ENCODE measurements around the gene TMEM198. TPM values are rescaled to one million over a fixed set of nuclear protein-coding genes. Genes with fewer than 3 reads are reported as not detected.

TMEM198 gene
- total and polyA plus RNA-seq, 2 experiments from 2014 or later = 8.0 to 10.4 TPM

GRCh38 chr2:219498280-219499057, 45.4 kb upstream of the TMEM198 start, which contains the start of gene GMPPA:
Gene GMPPA (plus strand): TSS chr2:219498891. CDS start chr2:219499976, 1,085 bp downstream.
- no peaks in the 10 kb centered on the region for H3K9me2 ChIP-seq (replicated peaks; ENCODE audit: insufficient read depth)
- peaks cover 12% of the 10 kb centered on the region for H3K79me2 ChIP-seq
- H3K27me3 ChIP-seq = peaks cover 40% of the 10 kb centered on the region
- H3K4me3 ChIP-seq = peak within 1 kb of the TSS; percentile 31
- H3K36me3 ChIP-seq (replicated peaks; ENCODE audit: insufficient read depth, low read depth) = no peaks in the 10 kb centered on the region
- no peaks in the 10 kb centered on the region for H3K9me3 ChIP-seq (ENCODE audit: low read depth)
- WGBS (ENCODE audit: low lambda C conversion rate, missing lambda C conversion rate) = under 1% methylated on average over 45 of the region's 49 CpGs
- no peaks in the 10 kb centered on the region for H4K20me1 ChIP-seq (ENCODE audit: insufficient read depth, poor library complexity, severe bottlenecking)
- H3K4me2 ChIP-seq = peak within 1 kb of the TSS; percentile 84
- peak within 1 kb of the TSS; percentile 67 for H2AFZ ChIP-seq
- DNase-seq (ENCODE audit: low spot score) = peak; percentile 97
- peak within 1 kb of the TSS; percentile 81 for H3K27ac ChIP-seq
- TF ChIP-seq EZH2phosphoT487 (IDR thresholded peaks at IDR 0.05; ENCODE audit: low read depth, severe bottlenecking, unreplicated experiment) (no peak), CTCF (IDR thresholded peaks at IDR 0.05; ENCODE audit: poor library complexity) (no peak), EZH2 (IDR thresholded peaks at IDR 0.05; ENCODE audit: borderline replicate concordance) (no peak)
- H3K4me1 ChIP-seq (ENCODE audit: insufficient read depth) = peaks cover 23% of the 10 kb centered on the region

- peak overlapping the region; percentile 31 for H3K4me3 ChIP-seq
- peaks cover 23% of the 10 kb centered on the region for H3K4me1 ChIP-seq (ENCODE audit: insufficient read depth)
- H3K27ac ChIP-seq = peak overlapping the region; percentile 59
- no peaks in the 10 kb centered on the region for H3K9me2 ChIP-seq (replicated peaks; ENCODE audit: insufficient read depth)
- H4K20me1 ChIP-seq (ENCODE audit: insufficient read depth, poor library complexity, severe bottlenecking) = no peaks in the 10 kb centered on the region
- H3K27me3 ChIP-seq = peaks cover 35% of the 10 kb centered on the region
- peaks cover 12% of the 10 kb centered on the region for H3K79me2 ChIP-seq
- TF ChIP-seq EZH2phosphoT487 (IDR thresholded peaks at IDR 0.05; ENCODE audit: low read depth, severe bottlenecking, unreplicated experiment) (no peak), EZH2 (IDR thresholded peaks at IDR 0.05; ENCODE audit: borderline replicate concordance) (no peak), CTCF (IDR thresholded peaks at IDR 0.05; ENCODE audit: poor library complexity) (no peak)
- no peaks in the 10 kb centered on the region for H3K36me3 ChIP-seq (replicated peaks; ENCODE audit: insufficient read depth, low read depth)
- no peaks in the 10 kb centered on the region for H3K9me3 ChIP-seq (ENCODE audit: low read depth)
- WGBS (ENCODE audit: low lambda C conversion rate, missing lambda C conversion rate) = 0% methylated on average over 3 of the region's 3 CpGs
- DNase-seq (ENCODE audit: low spot score) = no peak
- H3K4me2 ChIP-seq = peak overlapping the region; percentile 84
- H2AFZ ChIP-seq = peak overlapping the region; percentile 40
These were observed 44.8 kb upstream of the TMEM198 start for GRCh38 chr2:219499058-219499307.

DNA sequence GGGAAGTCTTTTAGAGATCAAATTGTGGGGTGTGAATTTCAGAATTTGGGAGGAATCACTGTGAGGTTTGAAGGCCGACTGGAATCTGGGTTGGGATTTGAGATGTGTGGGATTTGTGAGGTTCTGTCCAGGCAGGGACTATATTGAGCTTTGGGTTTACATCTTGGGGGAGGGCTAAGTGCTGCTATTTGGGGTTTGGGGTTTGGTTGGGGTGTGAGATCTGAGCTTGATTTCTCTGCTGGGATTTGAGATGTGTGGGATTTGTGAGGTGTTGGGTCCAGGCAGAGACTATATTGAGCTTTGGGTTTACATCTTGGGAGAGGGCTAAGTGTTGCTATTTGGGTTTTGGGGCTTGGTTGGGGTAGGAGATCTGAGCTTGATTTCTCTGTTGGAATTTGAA, 44.3 kb upstream of the TMEM198 start:
- WGBS (ENCODE audit: low lambda C conversion rate, missing lambda C conversion rate) = 84% methylated on average over 1 of the region's 1 CpG
- Histone ChIP-seq H3K9me2 (replicated peaks; ENCODE audit: insufficient read depth) (no peaks in the 10 kb centered on the region), H3K27me3 (peaks cover 29% of the 10 kb centered on the region), H3K4me3 (peak overlapping the region; percentile 31), H2AFZ (no peak overlapping the region), H3K4me1 (ENCODE audit: insufficient read depth) (peaks cover 23% of the 10 kb centered on the region), H3K27ac (no peak overlapping the region), H4K20me1 (ENCODE audit: insufficient read depth, poor library complexity, severe bottlenecking) (no peaks in the 10 kb centered on the region), H3K9me3 (ENCODE audit: low read depth) (no peaks in the 10 kb centered on the region), H3K4me2 (peak overlapping the region; percentile 84), H3K79me2 (peaks cover 12% of the 10 kb centered on the region), H3K36me3 (replicated peaks; ENCODE audit: insufficient read depth, low read depth) (no peaks in the 10 kb centered on the region)
- no peak for TF ChIP-seq EZH2 (IDR thresholded peaks at IDR 0.05; ENCODE audit: borderline replicate concordance)
- TF ChIP-seq EZH2phosphoT487 (IDR thresholded peaks at IDR 0.05; ENCODE audit: low read depth, severe bottlenecking, unreplicated experiment) = no peak
- no peak for TF ChIP-seq CTCF (IDR thresholded peaks at IDR 0.05; ENCODE audit: poor library complexity)
- no peak for DNase-seq (ENCODE audit: low spot score)
